Pancreas (tissue), 10 donors: ENCODE data around the gene WWOX. TPM values are rescaled to one million over a fixed set of nuclear protein-coding genes. Genes with fewer than 3 reads are reported as not detected.

Experiments used
- ATAC-seq, 4 donors: fragments of 200-7000 bp; cut with Tn5 transposase; one replicate each; pipeline versions ENCODE4 v1.8.0 to v1.9.1; 2020; ENCODE audit warnings: mild to moderate bottlenecking in 4 of 4, moderate library complexity in 4 of 4
- DNase-seq, 6 donors: peaks; one replicate each; pipeline ENCODE4 v3.0.0-alpha.2; 2020
- FAIRE-seq: peaks from 2 replicates; lab custom pipeline; 2012; peaks lifted over from hg19 to GRCh38; lab: Jason Lieb, UNC
- H3K27ac ChIP-seq, 4 donors: fragments of 200-600 bp; sonication (generic); 1 replicate in 3 of 4; 2 replicates in 1 of 4; pipeline versions ENCODE4 v1.5.0 to v1.8.0; 2020
- H3K27me3 ChIP-seq, 4 donors: fragments of 200-600 bp; one replicate each; pipeline ENCODE4 v1.8.0; 2021
- H3K36me3 ChIP-seq, 3 donors: fragments of 200-600 bp; sonication (generic) in 1 of 3; one replicate each; pipeline versions ENCODE4 v1.5.0 to v1.8.0; 2020 to 2021
- H3K4me1 ChIP-seq, 3 donors: fragments of 200-600 bp; one replicate each; pipeline ENCODE4 v1.8.0; 2021
- H3K4me3 ChIP-seq, 4 donors: fragments of 200-600 bp; sonication (generic) in 2 of 4; one replicate each; pipeline versions ENCODE4 v1.5.0 to v1.8.0; 2020 to 2021
- H3K9me3 ChIP-seq, 4 donors: fragments of 200-600 bp; one replicate each; pipeline ENCODE4 v1.8.0; 2021
- WGBS, 2 donors: extraction: QIAGEN DNeasy Blood & Tissue Kit; methylation state at CpG; one replicate each; pipeline ENCODE4 v1.1.7; 2013; 5-methylcytosine and 5-hydroxymethylcytosine counted together
- intact Hi-C, 3 donors: fragments of 100-400 bp; cut with DNase I; formaldehyde crosslinking; loops; one replicate each; pipeline versions ENCODE4 v1.11.1 to v1.14.2; 2022
- polyA plus RNA-seq, 2 donors: library from polyadenylated mRNA; stranded (reverse); fragments of 200-250 nt; gene quantifications; one replicate each; pipeline ENCODE4 v1.2.3, GENCODE V29; 2013
- total RNA-seq, 6 donors: library from RNA; stranded (reverse); fragmentation: NEBNext Ultra II Directional in 4 of 6; extraction: Animal tissue kit (Norgen Biotek cat#: 25700) in 4 of 6; gene quantifications; one replicate each; pipeline versions ENCODE4 v1.2.1 to v1.2.4, GENCODE V29; 2021 to 2023
- TF ChIP-seq, protein P1 (sequence below), 4 donors: fragments of 200-600 bp; sonication (generic) in 3 of 4; IDR thresholded peaks; one replicate each; pipeline versions ENCODE4 v1.5.0 to v1.8.0; 2021; ENCODE audit warnings: antibody characterized with exemption in 4 of 4
- donor health status: healthy with polysubstance abuse.
- donor health status: DM: no; HTN: no; CAD: no; lungs with moderate emphysema.
- donor health status: DM: no; HTN: no; CAD: no.
- donor health status: control.
- donor health status: control.
- donor health status: Bipolar disorder and iron deficiency.
- donor health status: DM: yes; HTN: yes; CAD: no.
- donor health status: DM: no; HTN: no; CAD: no.
- donor health status: DM: no; HTN: no; CAD: no.
- donor health status: DM: yes; HTN: yes; CAD: no.

WWOX gene
- total and polyA plus RNA-seq, 8 donors, result 6.8 to 14.4 (median 10.8) TPM

DNA sequence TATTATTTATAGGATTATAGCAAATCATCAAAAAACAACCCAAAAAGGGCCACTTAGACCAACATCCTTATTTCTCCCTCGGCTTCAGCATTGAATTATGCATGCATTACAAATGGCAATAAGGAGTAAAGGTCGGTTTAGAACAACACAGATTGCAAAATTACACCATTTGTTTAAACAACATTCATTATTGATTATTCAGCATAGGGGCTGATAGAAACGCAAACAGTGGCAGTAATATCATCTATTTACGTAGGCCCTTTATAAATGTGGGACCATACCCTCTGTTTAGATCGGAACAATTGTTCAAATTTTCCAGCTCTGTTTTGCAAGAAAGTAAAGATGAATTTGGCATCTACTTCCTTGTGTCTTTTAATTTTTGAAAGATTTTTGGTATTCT is 153.3 kb downstream of the WWOX start:
- DNase-seq, result no peak
- Histone ChIP-seq H3K4me3 (no peak overlapping the region), H3K27ac (no peak overlapping the region), H3K27me3 (no peaks in the 10 kb centered on the region), H3K36me3 (no peaks in the 10 kb centered on the region), H3K4me1 (peaks cover 18 to 26% (median 22%) of the 10 kb centered on the region in 3 donors), H3K9me3 (no peaks in the 10 kb centered on the region)
- ATAC-seq, result no peak
- no peak for FAIRE-seq
- intact Hi-C loops, result no loop called here
- WGBS, 2 donors, result 14 to 20% methylated on average over 5 of the region's 5 CpGs
- TF ChIP-seq, protein P1, sequence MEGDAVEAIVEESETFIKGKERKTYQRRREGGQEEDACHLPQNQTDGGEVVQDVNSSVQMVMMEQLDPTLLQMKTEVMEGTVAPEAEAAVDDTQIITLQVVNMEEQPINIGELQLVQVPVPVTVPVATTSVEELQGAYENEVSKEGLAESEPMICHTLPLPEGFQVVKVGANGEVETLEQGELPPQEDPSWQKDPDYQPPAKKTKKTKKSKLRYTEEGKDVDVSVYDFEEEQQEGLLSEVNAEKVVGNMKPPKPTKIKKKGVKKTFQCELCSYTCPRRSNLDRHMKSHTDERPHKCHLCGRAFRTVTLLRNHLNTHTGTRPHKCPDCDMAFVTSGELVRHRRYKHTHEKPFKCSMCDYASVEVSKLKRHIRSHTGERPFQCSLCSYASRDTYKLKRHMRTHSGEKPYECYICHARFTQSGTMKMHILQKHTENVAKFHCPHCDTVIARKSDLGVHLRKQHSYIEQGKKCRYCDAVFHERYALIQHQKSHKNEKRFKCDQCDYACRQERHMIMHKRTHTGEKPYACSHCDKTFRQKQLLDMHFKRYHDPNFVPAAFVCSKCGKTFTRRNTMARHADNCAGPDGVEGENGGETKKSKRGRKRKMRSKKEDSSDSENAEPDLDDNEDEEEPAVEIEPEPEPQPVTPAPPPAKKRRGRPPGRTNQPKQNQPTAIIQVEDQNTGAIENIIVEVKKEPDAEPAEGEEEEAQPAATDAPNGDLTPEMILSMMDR (IDR thresholded peaks at IDR 0.05), result no peak

DNA sequence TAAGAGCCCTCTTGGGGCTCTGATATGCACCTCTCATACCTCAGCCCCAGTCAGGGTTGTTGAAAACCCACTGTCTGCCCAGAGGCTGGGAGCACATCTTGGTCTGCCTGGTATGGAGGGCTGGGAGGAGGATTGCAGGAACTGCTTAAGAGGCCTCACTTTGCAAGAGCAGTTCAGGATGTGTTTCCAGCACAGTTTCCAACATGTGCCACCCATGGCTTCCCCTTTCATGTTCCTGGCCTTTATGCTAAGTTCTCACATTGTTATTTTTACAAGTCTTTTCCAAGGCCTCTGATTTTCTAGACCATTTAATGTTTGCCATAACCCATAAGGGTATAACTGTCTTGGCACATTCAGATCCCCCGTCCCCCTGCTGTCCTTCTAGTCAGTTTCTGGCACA is 155.4 kb downstream of the WWOX start:
- WGBS, 2 donors, result 95 to 100% methylated on average over 1 of the region's 1 CpG
- Histone ChIP-seq H3K9me3 (no peaks in the 10 kb centered on the region), H3K4me3 (no peak overlapping the region), H3K4me1 (peaks cover 12 to 17% (median 13%) of the 10 kb centered on the region in 3 donors), H3K27ac (no peak overlapping the region), H3K27me3 (no peaks in the 10 kb centered on the region), H3K36me3 (no peaks in the 10 kb centered on the region)
- intact Hi-C loops, result no loop called here
- ATAC-seq, result no peak
- DNase-seq, result no peak
- no peak for FAIRE-seq
- TF ChIP-seq, protein P1 (IDR thresholded peaks at IDR 0.05), result no peak

DNA sequence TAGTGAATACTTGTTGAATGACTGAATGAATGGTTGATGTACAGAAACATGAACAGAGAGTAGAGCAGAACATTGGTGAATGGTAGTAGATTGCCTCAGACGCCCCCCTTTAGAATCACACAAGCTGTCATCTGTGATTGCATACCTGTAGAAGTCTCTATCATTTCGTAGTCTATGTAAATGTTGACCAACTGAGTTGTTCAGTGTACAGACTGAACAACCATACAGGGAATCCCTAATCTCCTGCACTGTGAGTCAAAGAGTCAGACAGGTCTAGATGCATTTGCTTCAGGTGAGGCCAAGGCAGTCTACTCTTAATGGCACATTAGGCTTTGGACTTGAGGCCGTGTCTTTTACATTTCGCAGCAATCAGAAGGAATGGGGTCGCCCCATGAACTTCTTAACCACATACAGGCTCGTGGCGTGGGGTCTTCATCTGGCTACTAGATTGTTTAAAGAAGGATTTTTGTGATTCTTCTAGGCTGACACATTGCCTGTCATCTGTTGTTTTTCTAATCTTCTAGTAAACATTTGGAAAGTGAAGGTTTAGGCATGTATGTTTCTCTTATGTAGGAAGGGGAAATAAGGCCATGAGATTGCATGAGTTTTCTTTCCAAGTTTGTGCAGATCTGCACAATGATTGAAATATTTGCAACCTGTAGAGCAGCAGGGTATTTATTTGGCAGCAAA is 157.4 kb downstream of the WWOX start:
- no peak for FAIRE-seq
- Histone ChIP-seq H3K4me3 (no peak overlapping the region), H3K9me3 (no peaks in the 10 kb centered on the region), H3K27me3 (no peaks in the 10 kb centered on the region), H3K4me1 (peaks cover 8 to 13% (median 9%) of the 10 kb centered on the region in 3 donors), H3K27ac (no peak overlapping the region), H3K36me3 (no peaks in the 10 kb centered on the region)
- intact Hi-C loops, result no loop called here
- 84 to 85% methylated on average over 7 of the region's 7 CpGs for WGBS, 2 donors
- ATAC-seq, result no peak
- TF ChIP-seq, protein P1 (IDR thresholded peaks at IDR 0.05), result no peak
- DNase-seq, result no peak

DNA sequence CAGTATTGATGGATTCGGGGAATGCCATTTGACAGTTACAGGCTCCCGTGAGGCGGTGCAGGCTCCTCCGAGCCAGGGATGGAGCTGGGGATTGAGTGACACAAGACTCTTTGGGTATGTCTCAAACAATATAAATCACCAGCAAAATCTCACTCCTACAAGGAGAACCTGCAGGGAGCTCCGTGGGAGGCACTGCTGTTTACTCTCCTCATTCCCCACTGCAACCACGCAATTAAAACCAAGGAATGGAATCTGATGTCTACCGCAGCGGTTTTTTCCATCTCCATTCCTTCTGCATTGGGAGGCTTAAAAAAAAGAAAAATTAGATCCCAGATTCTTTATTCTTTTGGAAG is 157.9 kb downstream of the WWOX start:
- 70 to 75% methylated on average over 8 of the region's 8 CpGs for WGBS, 2 donors
- Histone ChIP-seq H3K27ac (no peak overlapping the region), H3K36me3 (no peaks in the 10 kb centered on the region), H3K9me3 (no peaks in the 10 kb centered on the region), H3K27me3 (no peaks in the 10 kb centered on the region), H3K4me1 (peaks cover 7% of the 10 kb centered on the region in 3 donors), H3K4me3 (no peak overlapping the region)
- DNase-seq (no peak), FAIRE-seq (no peak), ATAC-seq (peak in 1 of 4 donors; percentile 24)
- TF ChIP-seq, protein P1 (IDR thresholded peaks at IDR 0.05), result no peak
- intact Hi-C loops, result no loop called here

DNA sequence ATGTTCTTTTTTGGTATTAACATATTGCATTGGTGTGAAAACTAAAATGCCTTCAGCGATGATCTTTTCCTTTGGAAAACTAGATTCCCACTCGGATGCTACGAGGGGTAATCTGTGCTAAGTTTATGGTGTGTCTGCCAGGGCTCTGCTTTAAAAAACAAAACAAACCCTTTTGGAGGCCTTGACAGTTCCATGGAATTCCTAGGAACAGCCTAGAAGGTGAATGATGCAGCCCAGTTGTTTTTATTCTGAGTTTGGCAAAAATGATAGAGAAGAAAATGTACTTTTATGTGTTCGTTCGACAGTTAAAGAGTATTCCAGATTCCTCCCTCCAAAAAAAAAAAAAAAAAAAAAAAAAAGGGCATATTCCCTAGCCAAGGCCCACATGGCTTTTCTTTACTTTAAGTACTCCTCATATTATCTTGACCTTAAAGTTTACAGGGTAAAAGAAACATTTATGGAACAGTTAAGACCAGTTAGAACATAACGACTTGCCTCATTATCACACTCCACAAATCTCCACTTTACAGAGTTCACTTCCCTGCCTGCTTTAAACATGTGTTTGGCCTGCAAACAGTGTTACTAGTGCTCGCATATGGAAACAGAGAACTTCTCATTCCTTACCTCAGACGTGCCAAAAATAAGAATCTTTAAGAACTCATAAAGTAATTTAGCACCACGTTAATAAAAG is 159.1 kb downstream of the WWOX start:
- DNase-seq (no peak), FAIRE-seq (no peak), ATAC-seq (peak in 2 of 4 donors; percentile 26 to 42)
- Histone ChIP-seq H3K4me3 (no peak overlapping the region), H3K4me1 (no peaks in the 10 kb centered on the region), H3K36me3 (no peaks in the 10 kb centered on the region), H3K27me3 (no peaks in the 10 kb centered on the region), H3K9me3 (no peaks in the 10 kb centered on the region), H3K27ac (no peak overlapping the region)
- WGBS, 2 donors, result 65 to 67% methylated on average over 9 of the region's 9 CpGs
- intact Hi-C loops, result no loop called here
- TF ChIP-seq, protein P1 (IDR thresholded peaks at IDR 0.05), result no peak
